Thyroid gland (tissue), 4 donors: ENCODE results near the gene ABO.

ENCODE experiments used
- CTCF ChIP-seq, 6 experiments: fragments of 200-600 bp in 3 of 6; fragments of 450-650 bp in 3 of 6; sonication (generic) in 3 of 6; IDR thresholded peaks; one replicate each; pipeline ENCODE4 v1.5.1; 2016 to 2019; ENCODE audit warnings: antibody characterized with exemption in 6 of 6, mild to moderate bottlenecking in 2 of 6, inconsistent platforms in 1 of 6, moderate library complexity in 1 of 6
- POLR2A ChIP-seq, 2 donors: fragments of 450-650 bp; IDR thresholded peaks; one replicate each; pipeline ENCODE4 v1.6.1; 2017; ENCODE audit warnings: antibody characterized with exemption in 2 of 2, mild to moderate bottlenecking in 2 of 2, moderate library complexity in 1 of 2

DNA sequence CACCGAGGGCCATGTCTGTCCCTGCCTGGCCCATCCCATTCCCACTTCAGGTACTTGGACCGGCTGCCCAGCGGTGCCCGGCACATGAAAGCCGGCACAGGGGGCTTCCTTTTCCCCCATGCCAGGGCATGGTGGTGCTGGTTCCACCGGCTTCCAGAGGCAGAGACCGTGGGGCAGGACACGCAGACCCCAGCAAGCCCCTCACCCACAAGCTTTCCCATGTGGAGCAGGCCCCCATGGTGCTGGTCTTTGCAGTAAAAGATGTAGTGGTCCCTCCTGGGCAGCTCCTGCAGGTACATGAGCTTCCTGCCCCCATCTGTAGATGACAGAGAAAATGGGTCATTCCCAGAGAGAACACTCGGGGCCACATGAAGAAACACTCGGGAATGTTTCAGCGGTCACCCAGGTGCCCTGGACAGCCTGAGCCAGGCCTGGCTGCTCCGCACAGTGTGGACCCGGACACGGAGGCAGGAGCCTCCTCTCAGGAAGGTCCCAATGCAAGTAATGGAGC is 67.9 kb downstream of the ABO start:
- TF ChIP-seq CTCF (IDR thresholded peaks at IDR 0.05) (no peak), POLR2A (IDR thresholded peaks at IDR 0.05) (no peak)
